LNCaP clone FGC (cell line): Measurements from ENCODE around the gene PCCA.

Experiments used
- DNase-seq: peaks from one replicate; pipeline ENCODE4 v3.0.0-alpha.2; 2011; ENCODE audit warnings: low read depth
- H3K4me3 ChIP-seq: 2 replicates; pipeline ENCODE4 v1.5.1; 2011; ENCODE audit warnings: mild to moderate bottlenecking, low read depth, low read length, control low read depth
- TF ChIP-seq, protein P1 (sequence below): IDR thresholded peaks from 2 replicates; pipeline ENCODE4 v1.5.1; 2012; ENCODE audit warnings: mild to moderate bottlenecking; ENCODE audit not compliant: control insufficient read depth, insufficient read depth; ENCODE audit errors: extremely low read depth

PCCA gene

DNA sequence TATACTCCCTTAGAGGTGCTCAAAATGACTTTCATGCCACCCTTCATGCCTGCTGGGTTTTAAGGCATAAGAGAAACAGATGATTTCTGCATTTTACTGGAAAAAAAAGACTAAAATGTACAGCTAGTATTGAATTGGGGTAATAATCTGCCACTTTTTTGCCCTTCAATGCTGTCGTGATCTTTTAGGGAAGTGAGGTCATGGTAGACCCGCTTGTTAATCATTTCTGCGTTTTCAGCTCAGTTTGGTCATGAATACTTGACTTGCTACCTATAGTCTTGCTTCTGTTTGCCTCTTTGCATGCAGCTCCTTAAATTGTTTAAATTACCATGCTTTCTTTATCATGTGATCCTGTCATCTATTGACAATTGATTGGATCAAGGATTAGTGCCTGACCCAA lies 90.4 kb downstream of the PCCA start:
- no peak for DNase-seq
- no peak overlapping the region for H3K4me3 ChIP-seq
- TF ChIP-seq, protein P1, sequence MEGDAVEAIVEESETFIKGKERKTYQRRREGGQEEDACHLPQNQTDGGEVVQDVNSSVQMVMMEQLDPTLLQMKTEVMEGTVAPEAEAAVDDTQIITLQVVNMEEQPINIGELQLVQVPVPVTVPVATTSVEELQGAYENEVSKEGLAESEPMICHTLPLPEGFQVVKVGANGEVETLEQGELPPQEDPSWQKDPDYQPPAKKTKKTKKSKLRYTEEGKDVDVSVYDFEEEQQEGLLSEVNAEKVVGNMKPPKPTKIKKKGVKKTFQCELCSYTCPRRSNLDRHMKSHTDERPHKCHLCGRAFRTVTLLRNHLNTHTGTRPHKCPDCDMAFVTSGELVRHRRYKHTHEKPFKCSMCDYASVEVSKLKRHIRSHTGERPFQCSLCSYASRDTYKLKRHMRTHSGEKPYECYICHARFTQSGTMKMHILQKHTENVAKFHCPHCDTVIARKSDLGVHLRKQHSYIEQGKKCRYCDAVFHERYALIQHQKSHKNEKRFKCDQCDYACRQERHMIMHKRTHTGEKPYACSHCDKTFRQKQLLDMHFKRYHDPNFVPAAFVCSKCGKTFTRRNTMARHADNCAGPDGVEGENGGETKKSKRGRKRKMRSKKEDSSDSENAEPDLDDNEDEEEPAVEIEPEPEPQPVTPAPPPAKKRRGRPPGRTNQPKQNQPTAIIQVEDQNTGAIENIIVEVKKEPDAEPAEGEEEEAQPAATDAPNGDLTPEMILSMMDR, result no peak

DNA sequence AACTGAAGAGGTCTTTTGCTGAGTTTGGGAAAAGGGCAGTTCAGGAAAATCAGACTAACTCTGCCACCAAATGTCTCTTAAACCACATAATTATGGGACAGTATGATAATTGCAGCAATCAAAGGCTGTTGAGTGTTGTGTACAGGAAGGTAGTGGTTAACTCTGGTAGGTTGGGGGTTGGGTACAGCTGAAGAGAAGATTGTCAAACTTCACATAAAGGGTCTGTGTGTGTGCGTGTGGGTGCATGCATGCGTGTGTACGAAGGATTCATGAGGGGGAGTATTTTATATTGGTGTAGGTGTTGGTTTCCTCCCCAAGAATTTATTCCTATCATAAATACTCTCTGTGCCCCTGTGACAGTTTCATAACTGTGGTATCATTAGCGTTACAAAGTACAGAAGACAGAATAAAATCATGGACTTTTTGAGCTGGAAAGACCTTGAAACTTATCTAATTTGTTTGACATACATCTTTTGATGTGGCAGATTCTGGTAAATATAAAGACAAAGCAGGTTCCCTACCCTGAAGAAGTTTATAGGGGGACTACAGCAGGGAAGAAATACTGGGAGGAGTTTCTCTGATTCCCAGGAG lies 94.1 kb downstream of the PCCA start:
- TF ChIP-seq, protein P1, result no peak
- no peak for DNase-seq
- H3K4me3 ChIP-seq, result no peak overlapping the region

DNA sequence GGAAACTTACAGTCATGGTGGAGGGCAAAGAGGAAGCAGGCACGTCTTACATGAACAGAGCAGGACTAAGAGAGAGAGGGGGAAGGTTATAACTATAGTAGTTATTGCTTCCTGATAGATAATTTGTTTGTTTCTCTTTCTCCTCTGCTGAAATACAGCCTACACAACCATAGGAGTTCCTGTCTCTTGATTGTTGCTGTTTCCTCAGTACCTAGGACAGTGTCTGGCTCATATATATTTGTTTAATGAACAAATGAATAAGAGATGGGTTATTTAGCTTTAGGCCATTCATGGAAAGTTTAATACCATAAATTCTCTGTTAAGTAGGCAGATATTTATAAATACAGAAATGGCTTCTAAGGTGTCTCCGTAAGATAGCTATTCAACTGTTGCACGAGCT lies 95.2 kb downstream of the PCCA start:
- DNase-seq, result no peak
- TF ChIP-seq, protein P1, result no peak
- H3K4me3 ChIP-seq, result no peak overlapping the region

DNA sequence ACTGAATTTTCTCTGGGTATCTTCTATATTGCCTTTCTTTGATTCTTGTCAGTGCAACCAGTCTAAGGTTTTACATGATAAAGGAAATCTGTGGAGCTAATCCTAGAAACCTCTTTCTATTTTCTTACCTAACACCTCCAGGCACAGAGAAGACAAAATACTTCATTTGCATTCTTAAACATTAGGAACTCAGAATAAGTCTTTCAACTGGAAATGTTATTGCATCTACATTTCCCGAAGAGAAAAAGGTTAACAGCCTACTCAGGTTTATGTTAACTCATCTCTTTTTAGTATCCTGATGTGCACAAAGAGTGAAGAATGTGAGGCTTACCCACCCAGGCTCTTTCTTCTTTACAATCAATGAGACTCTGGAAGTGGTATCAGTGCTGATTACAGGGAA lies 106.7 kb downstream of the PCCA start:
- TF ChIP-seq, protein P1, result no peak
- no peak for DNase-seq

DNA sequence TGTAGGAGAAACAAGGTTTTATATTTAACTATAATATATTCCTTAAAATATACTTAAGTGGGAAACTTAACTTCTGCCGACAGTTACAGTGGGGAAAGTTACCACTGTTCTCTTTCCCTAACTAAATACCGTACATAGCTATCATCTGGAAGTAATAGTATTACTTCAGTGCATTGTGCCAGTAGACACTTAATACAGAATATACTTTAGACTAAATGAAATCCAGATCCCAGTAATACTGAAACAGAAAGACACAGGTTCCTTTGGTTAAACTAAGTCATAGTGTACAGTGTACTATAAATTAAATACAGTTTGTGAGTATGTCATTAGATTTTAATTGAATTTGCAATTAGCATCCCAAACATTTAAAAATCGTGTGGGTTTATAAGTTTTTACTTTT lies 107.5 kb downstream of the PCCA start:
- no peak overlapping the region for H3K4me3 ChIP-seq
- no peak for DNase-seq
- TF ChIP-seq, protein P1, result no peak

More for the DNA sequence above, 106.7 kb downstream of the PCCA start:
- no peak overlapping the region for H3K4me3 ChIP-seq

DNA sequence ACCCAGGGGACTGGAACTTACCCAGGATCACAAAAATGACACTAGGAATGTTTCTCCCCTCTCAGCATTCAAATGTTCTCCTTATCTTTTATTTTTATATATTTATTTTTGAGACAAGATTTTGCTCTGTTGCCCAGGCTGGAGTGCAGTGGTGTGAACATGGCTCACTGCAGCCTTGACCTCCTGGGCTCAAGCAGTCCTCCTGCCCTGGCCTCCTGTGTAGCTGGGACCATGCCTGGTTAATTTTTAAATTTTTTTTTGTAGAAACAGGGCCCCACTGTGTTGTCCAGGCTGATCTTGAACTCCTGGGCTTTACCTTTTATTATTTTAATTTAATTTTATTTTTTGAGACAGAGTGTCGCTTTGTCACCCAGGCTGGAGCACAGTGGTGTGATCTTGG lies 108.2 kb downstream of the PCCA start:
- TF ChIP-seq, protein P1, result no peak
- no peak for DNase-seq
- H3K4me3 ChIP-seq, result no peak overlapping the region
